A549 (cell line): ENCODE results near the gene CFAP100. TPM values are rescaled to one million over a fixed set of nuclear protein-coding genes. Genes with fewer than 3 reads are reported as not detected.

Experiments
- ATAC-seq, 2 experiments: fragments of 200-7000 bp in 1 of 2; fragments of >200 bp in 1 of 2; cut with Nextera tagmentation in 1 of 2; cut with Tn5 transposase in 1 of 2; 3 replicates each; pipeline versions ENCODE4 v1.8.0 to v1.9.1; 2018 to 2020; ENCODE audit warnings: mild to moderate bottlenecking in 1 of 2, moderate library complexity in 1 of 2
- CTCF ChIA-PET: fragments of 300-600 bp; sonication (Branson Sonifier 250); formaldehyde crosslinking; extraction: SDS; loops from one replicate; lab custom pipeline; 2021; ENCODE audit warnings: antibody characterized with exemption, inconsistent platforms; lab: Yijun Ruan, JAX
- POLR2A ChIA-PET: fragments of 350-600 bp; formaldehyde crosslinking; extraction: SDS; loops from one replicate; lab custom pipeline; 2021; ENCODE audit warnings: antibody characterized with exemption, inconsistent platforms; lab: Yijun Ruan, JAX
- DNase-seq, 2 experiments: peaks; one replicate each; pipeline versions ENCODE4 v3.0.0 to v3.0.0-alpha.2; 2011 to 2016; ENCODE audit warnings: low read depth in 1 of 2, low spot score in 1 of 2
- FAIRE-seq: peaks from 2 replicates; lab custom pipeline; 2011; peaks lifted over from hg19 to GRCh38; lab: Jason Lieb, UNC
- H3K27ac ChIP-seq, 2 experiments: fragments of >200 bp; sonication (Bioruptor Twin); formaldehyde crosslinking; 3 replicates each; pipeline ENCODE4 v1.5.1; 2016 to 2017
- H3K4me1 ChIP-seq: fragments of >200 bp; sonication (Bioruptor Twin); formaldehyde crosslinking; 3 replicates; pipeline ENCODE4 v1.6.1; 2016
- H3K4me2 ChIP-seq: fragments of >200 bp; sonication (Bioruptor Twin); formaldehyde crosslinking; 3 replicates; pipeline ENCODE4 v1.6.1; 2016
- H3K4me3 ChIP-seq: fragments of >200 bp; sonication (Bioruptor Twin); formaldehyde crosslinking; 3 replicates; pipeline ENCODE4 v1.5.1; 2016
- H3K9me3 ChIP-seq: fragments of >200 bp; sonication (Bioruptor Twin); formaldehyde crosslinking; 3 replicates; pipeline ENCODE4 v1.6.1; 2016
- ATOH8 ChIP-seq: fragments of 250-450 bp; sonication (Bioruptor Pico); IDR thresholded peaks from 2 replicates; pipeline ENCODE4 v1.5.0; 2020; ENCODE audit warnings: low read depth, mild to moderate bottlenecking, moderate library complexity
- CEBPB ChIP-seq, 2 experiments: fragments of >200 bp in 1 of 2; sonication (Bioruptor Twin) in 1 of 2; formaldehyde crosslinking in 1 of 2; IDR thresholded peaks; 2 replicates each; pipeline ENCODE4 v1.6.1; 2012 to 2016
- E2F6 ChIP-seq: IDR thresholded peaks from 2 replicates; pipeline ENCODE4 v1.6.1; 2012; ENCODE audit warnings: low read depth, borderline replicate concordance
- EHF ChIP-seq: fragments of 250-450 bp; sonication (Bioruptor Pico); IDR thresholded peaks from 2 replicates; pipeline ENCODE4 v1.5.0; 2020; ENCODE audit warnings: mild to moderate bottlenecking
- EP300 ChIP-seq, 2 experiments: fragments of >200 bp; sonication (Bioruptor Twin); formaldehyde crosslinking; IDR thresholded peaks; 2 replicates in 1 of 2; 3 replicates in 1 of 2; pipeline ENCODE4 v1.6.1; 2016 to 2017
- ESRRA ChIP-seq: fragments of 150-350 bp; IDR thresholded peaks from 2 replicates; pipeline ENCODE4 v1.6.1; 2014; ENCODE audit warnings: mild to moderate bottlenecking, low read length, borderline replicate concordance
- FOSB ChIP-seq: fragments of 250-450 bp; sonication (Bioruptor Pico); IDR thresholded peaks from 2 replicates; pipeline ENCODE4 v1.5.0; 2020; ENCODE audit warnings: mild to moderate bottlenecking, moderate library complexity
- FOSL2 ChIP-seq, 2 experiments: fragments of 450-650 bp in 1 of 2; fragments of >200 bp in 1 of 2; sonication (Bioruptor Twin) in 1 of 2; formaldehyde crosslinking; IDR thresholded peaks; 2 replicates each; pipeline versions ENCODE4 v1.5.0 to v1.6.1; 2016 to 2020; ENCODE audit warnings: mild to moderate bottlenecking in 1 of 2, moderate library complexity in 1 of 2
- GATA3 ChIP-seq: IDR thresholded peaks from 2 replicates; pipeline ENCODE4 v1.6.1; 2012; ENCODE audit warnings: borderline replicate concordance
- HMGXB4 ChIP-seq: fragments of 250-450 bp; sonication (Bioruptor Pico); IDR thresholded peaks from 2 replicates; pipeline ENCODE4 v1.5.0; 2021; ENCODE audit warnings: mild to moderate bottlenecking, moderate library complexity, borderline replicate concordance
- HOXB5 ChIP-seq: fragments of 250-450 bp; sonication (Bioruptor Pico); IDR thresholded peaks from 2 replicates; pipeline ENCODE4 v1.5.0; 2020; ENCODE audit warnings: mild to moderate bottlenecking, moderate library complexity
- JUN ChIP-seq, 2 experiments: fragments of >200 bp; sonication (Bioruptor Twin); formaldehyde crosslinking; IDR thresholded peaks; 2 replicates in 1 of 2; 3 replicates in 1 of 2; pipeline ENCODE4 v1.6.1; 2016 to 2017
- JUNB ChIP-seq: fragments of >200 bp; sonication (Bioruptor Twin); formaldehyde crosslinking; IDR thresholded peaks from 2 replicates; pipeline ENCODE4 v1.6.1; 2016
- KDM1A ChIP-seq: fragments of 200-600 bp; sonication (generic); IDR thresholded peaks from 2 replicates; pipeline ENCODE4 v1.6.1; 2016; ENCODE audit warnings: low read depth, mild to moderate bottlenecking
- KDM5A ChIP-seq: fragments of 200-600 bp; sonication (generic); IDR thresholded peaks from 2 replicates; pipeline ENCODE4 v1.6.1; 2016; ENCODE audit warnings: antibody characterized with exemption, mild to moderate bottlenecking
- MAX ChIP-seq: IDR thresholded peaks from 2 replicates; pipeline ENCODE4 v1.6.1; 2012
- NPAS2 ChIP-seq: fragments of 250-450 bp; sonication (Bioruptor Pico); IDR thresholded peaks from 2 replicates; pipeline ENCODE4 v1.8.0; 2022; ENCODE audit warnings: mild to moderate bottlenecking, moderate library complexity, borderline replicate concordance
- PBX3 ChIP-seq: IDR thresholded peaks from 2 replicates; pipeline ENCODE4 v1.6.1; 2012
- POLR2AphosphoS2 ChIP-seq: conservative IDR thresholded peaks from 2 replicates; pipeline ENCODE4 v1.6.1; 2012; ENCODE audit warnings: low read length, improper control_type of control experiment, inconsistent platforms
- RAD21 ChIP-seq, 2 experiments: fragments of >200 bp in 1 of 2; sonication (Bioruptor Twin) in 1 of 2; formaldehyde crosslinking in 1 of 2; IDR thresholded peaks in 1 of 2; conservative IDR thresholded peaks in 1 of 2; 2 replicates in 1 of 2; 3 replicates in 1 of 2; pipeline ENCODE4 v1.6.1; 2012 to 2018; ENCODE audit warnings: inconsistent platforms in 1 of 2
- RARB ChIP-seq: fragments of 250-450 bp; sonication (Bioruptor Pico); IDR thresholded peaks from 2 replicates; pipeline ENCODE4 v1.8.0; 2021; ENCODE audit warnings: mild to moderate bottlenecking, moderate library complexity
- SMC3 ChIP-seq: fragments of >200 bp; sonication (Bioruptor Twin); formaldehyde crosslinking; IDR thresholded peaks from 3 replicates; pipeline ENCODE4 v1.6.1; 2018; ENCODE audit warnings: inconsistent platforms
- SREBF2 ChIP-seq: fragments of 450-650 bp; IDR thresholded peaks from 2 replicates; pipeline ENCODE4 v1.6.1; 2014; ENCODE audit warnings: mild to moderate bottlenecking, moderate library complexity
- TFCP2L1 ChIP-seq: fragments of 250-450 bp; sonication (Bioruptor Pico); IDR thresholded peaks from 2 replicates; pipeline ENCODE4 v1.5.0; 2021; ENCODE audit warnings: mild to moderate bottlenecking
- TP53 ChIP-seq: fragments of 250-450 bp; sonication (Bioruptor Pico); IDR thresholded peaks from 2 replicates; pipeline ENCODE4 v1.5.0; 2021; ENCODE audit warnings: mild to moderate bottlenecking, moderate library complexity
- ZC3H11A ChIP-seq: fragments of 450-650 bp; IDR thresholded peaks from 2 replicates; pipeline ENCODE4 v1.6.1; 2014; ENCODE audit warnings: antibody characterized with exemption, mild to moderate bottlenecking
- ZNF302 ChIP-seq: fragments of 250-450 bp; sonication (Bioruptor Pico); IDR thresholded peaks from 2 replicates; pipeline ENCODE4 v1.9.0; 2021; ENCODE audit warnings: inconsistent platforms, mild to moderate bottlenecking, moderate library complexity
- WGBS: methylation state at CpG from one replicate; pipeline ENCODE4 v1.1.6; 2017; ENCODE audit errors: missing lambda C conversion rate; 5-methylcytosine and 5-hydroxymethylcytosine counted together
- polyA plus RNA-seq, 4 experiments: library from polyadenylated mRNA; depleted of rRNA in 3 of 4; stranded (reverse); fragments of >200 nt; fragmentation: RNase III in 1 of 4; extraction: RNeasy Plus Mini Kit Qiagen cat#74134 plus additional on column Dnase treatment in 1 of 4; gene quantifications; 2 replicates in 3 of 4; 3 replicates in 1 of 4; pipeline ENCODE4 v1.2.3, GENCODE V29; 2011 to 2017
- TF ChIP-seq, protein P1 (sequence below): fragments of >200 bp; sonication (Bioruptor Twin); formaldehyde crosslinking; IDR thresholded peaks from 3 replicates; pipeline ENCODE4 v1.5.1; 2016
- TF ChIP-seq, protein P2 (sequence below): fragments of 200-600 bp; sonication (generic); IDR thresholded peaks from 2 replicates; pipeline ENCODE4 v1.6.1; 2016; ENCODE audit warnings: antibody characterized with exemption, mild to moderate bottlenecking, moderate library complexity

Gene CFAP100
- polyA plus RNA-seq, 2 of the 4 experiments (the other 2 are of a cell fraction), result not detected

GRCh38 chr3:126389112-126389793, 5.5 kb upstream of the CFAP100 start:
- POLR2A ChIA-PET, result no interaction called here
- FAIRE-seq, result no peak
- WGBS, result 6% methylated on average over 36 of the region's 58 CpGs

More at GRCh38 chr3:126389112-126389793, 5.5 kb upstream of the CFAP100 start:
- no peaks in the 10 kb centered on the region for H3K9me3 ChIP-seq
- ATAC-seq, result peak; percentile 98 to 99
- no peaks in the 10 kb centered on the region for H3K4me1 ChIP-seq
- H3K4me2 ChIP-seq, result peak overlapping the region; percentile 86
- peak; percentile 50 to 81 for DNase-seq
- peak overlapping the region; percentile 70 to 84; a peak in 5 of 6 replicates for H3K27ac ChIP-seq
- CTCF ChIA-PET, result interaction anchor here (0.6 to 11.1 kb wide), 30 partner anchors 8 to 336 kb away, joined by 3 to 110 read pairs (median 4); no protein-coding TSS in a partner anchor
- peak overlapping the region; percentile 36 for H3K4me3 ChIP-seq
- no peak for TF ChIP-seq ESRRA
- TF ChIP-seq KDM5A, result no peak
- no peak for TF ChIP-seq SREBF2
- TF ChIP-seq TP53, result no peak
- TF ChIP-seq CEBPB (IDR thresholded peaks at IDR 0.05), result no peak
- no peak for TF ChIP-seq FOSL2 (IDR thresholded peaks at IDR 0.05)
- TF ChIP-seq FOSL2 (CRISPR knock-in tag; IDR thresholded peaks at IDR 0.05), result no peak
- TF ChIP-seq, protein P1, sequence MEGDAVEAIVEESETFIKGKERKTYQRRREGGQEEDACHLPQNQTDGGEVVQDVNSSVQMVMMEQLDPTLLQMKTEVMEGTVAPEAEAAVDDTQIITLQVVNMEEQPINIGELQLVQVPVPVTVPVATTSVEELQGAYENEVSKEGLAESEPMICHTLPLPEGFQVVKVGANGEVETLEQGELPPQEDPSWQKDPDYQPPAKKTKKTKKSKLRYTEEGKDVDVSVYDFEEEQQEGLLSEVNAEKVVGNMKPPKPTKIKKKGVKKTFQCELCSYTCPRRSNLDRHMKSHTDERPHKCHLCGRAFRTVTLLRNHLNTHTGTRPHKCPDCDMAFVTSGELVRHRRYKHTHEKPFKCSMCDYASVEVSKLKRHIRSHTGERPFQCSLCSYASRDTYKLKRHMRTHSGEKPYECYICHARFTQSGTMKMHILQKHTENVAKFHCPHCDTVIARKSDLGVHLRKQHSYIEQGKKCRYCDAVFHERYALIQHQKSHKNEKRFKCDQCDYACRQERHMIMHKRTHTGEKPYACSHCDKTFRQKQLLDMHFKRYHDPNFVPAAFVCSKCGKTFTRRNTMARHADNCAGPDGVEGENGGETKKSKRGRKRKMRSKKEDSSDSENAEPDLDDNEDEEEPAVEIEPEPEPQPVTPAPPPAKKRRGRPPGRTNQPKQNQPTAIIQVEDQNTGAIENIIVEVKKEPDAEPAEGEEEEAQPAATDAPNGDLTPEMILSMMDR, result peak; percentile 96
- TF ChIP-seq HMGXB4, result no peak
- TF ChIP-seq NPAS2 (CRISPR knock-in tag), result no peak
- no peak for TF ChIP-seq ATOH8 (CRISPR knock-in tag)
- TF ChIP-seq KDM1A, result no peak
- TF ChIP-seq, protein P2, sequence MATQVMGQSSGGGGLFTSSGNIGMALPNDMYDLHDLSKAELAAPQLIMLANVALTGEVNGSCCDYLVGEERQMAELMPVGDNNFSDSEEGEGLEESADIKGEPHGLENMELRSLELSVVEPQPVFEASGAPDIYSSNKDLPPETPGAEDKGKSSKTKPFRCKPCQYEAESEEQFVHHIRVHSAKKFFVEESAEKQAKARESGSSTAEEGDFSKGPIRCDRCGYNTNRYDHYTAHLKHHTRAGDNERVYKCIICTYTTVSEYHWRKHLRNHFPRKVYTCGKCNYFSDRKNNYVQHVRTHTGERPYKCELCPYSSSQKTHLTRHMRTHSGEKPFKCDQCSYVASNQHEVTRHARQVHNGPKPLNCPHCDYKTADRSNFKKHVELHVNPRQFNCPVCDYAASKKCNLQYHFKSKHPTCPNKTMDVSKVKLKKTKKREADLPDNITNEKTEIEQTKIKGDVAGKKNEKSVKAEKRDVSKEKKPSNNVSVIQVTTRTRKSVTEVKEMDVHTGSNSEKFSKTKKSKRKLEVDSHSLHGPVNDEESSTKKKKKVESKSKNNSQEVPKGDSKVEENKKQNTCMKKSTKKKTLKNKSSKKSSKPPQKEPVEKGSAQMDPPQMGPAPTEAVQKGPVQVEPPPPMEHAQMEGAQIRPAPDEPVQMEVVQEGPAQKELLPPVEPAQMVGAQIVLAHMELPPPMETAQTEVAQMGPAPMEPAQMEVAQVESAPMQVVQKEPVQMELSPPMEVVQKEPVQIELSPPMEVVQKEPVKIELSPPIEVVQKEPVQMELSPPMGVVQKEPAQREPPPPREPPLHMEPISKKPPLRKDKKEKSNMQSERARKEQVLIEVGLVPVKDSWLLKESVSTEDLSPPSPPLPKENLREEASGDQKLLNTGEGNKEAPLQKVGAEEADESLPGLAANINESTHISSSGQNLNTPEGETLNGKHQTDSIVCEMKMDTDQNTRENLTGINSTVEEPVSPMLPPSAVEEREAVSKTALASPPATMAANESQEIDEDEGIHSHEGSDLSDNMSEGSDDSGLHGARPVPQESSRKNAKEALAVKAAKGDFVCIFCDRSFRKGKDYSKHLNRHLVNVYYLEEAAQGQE, result no peak
- no peak for TF ChIP-seq ZC3H11A
- no peak for TF ChIP-seq TFCP2L1 (CRISPR knock-in tag)
- peak; percentile 96 for TF ChIP-seq SMC3
- TF ChIP-seq JUNB, result no peak
- TF ChIP-seq RARB (CRISPR knock-in tag), result no peak
- peak; percentile 69 to 91 for TF ChIP-seq RAD21 (conservative IDR thresholded peaks at IDR 0.05 in 1 of 2, IDR thresholded peaks at IDR 0.05 in 1 of 2)
- TF ChIP-seq EP300 (IDR thresholded peaks at IDR 0.05), result no peak
- no peak for TF ChIP-seq FOSB
- no peak for TF ChIP-seq JUN (IDR thresholded peaks at IDR 0.05)
- peak; percentile 55 for TF ChIP-seq MAX
- no peak for TF ChIP-seq HOXB5 (CRISPR knock-in tag)
- no peak for TF ChIP-seq GATA3
- TF ChIP-seq E2F6, result no peak
- TF ChIP-seq EHF (CRISPR knock-in tag), result no peak
- no peak for TF ChIP-seq POLR2AphosphoS2
- TF ChIP-seq ZNF302, result no peak
- TF ChIP-seq PBX3, result no peak
